DOHH2 (cell line): ENCODE results near the gene AFDN.

Experiments
- CTCF ChIP-seq: fragments of 200-600 bp; sonication (generic); IDR thresholded peaks from one replicate; pipeline ENCODE4 v1.5.1; 2014; ENCODE audit warnings: antibody characterized with exemption, mild to moderate bottlenecking, low read depth, low read length; ENCODE audit not compliant: poor library complexity, severe bottlenecking
- EZH2phosphoT487 ChIP-seq: fragments of 200-600 bp; sonication (generic); IDR thresholded peaks from 2 replicates; pipeline ENCODE4 v1.6.1; 2017; ENCODE audit warnings: borderline replicate concordance, mild to moderate bottlenecking, antibody characterized with exemption, low read length, moderate library complexity, mixed read lengths

GRCh38 chr6:167946604-167947003 is 119.9 kb downstream of the AFDN start:
- TF ChIP-seq CTCF (no peak), EZH2phosphoT487 (no peak)
